Right hindlimb (tissue), 1 donor: ENCODE measurements around the gene LRGUK.
A peak's percentile ranks its signal among the peaks of the same experiment; 100 is the strongest.

ENCODE experiments used
- DNase-seq: peaks from one replicate; pipeline ENCODE4 v3.0.0-alpha.2; 2018

LRGUK gene

GRCh38 chr7:134126596-134126965, 559 bp upstream of the LRGUK start:
- no peak for DNase-seq

GRCh38 chr7:134128829-134129228, 1.7 kb downstream of the LRGUK start:
- no peak for DNase-seq

GRCh38 chr7:134129856-134130523, 2.9 kb downstream of the LRGUK start:
- DNase-seq: no peak

- DNase-seq: no peak
Measured at GRCh38 chr7:134134004-134134403, 6.9 kb downstream of the LRGUK start.

GRCh38 chr7:134140889-134141867, 14.0 kb downstream of the LRGUK start:
- DNase-seq: peak; percentile 69

- DNase-seq: no peak
Measured at GRCh38 chr7:134141868-134142264, 14.7 kb downstream of the LRGUK start.

GRCh38 chr7:134153493-134154136, 26.5 kb downstream of the LRGUK start:
- no peak for DNase-seq

- DNase-seq: no peak
Measured at GRCh38 chr7:134154581-134155130, 27.5 kb downstream of the LRGUK start.

- DNase-seq: no peak
Measured at GRCh38 chr7:134155206-134155605, 28.1 kb downstream of the LRGUK start.

GRCh38 chr7:134155871-134156270, 28.7 kb downstream of the LRGUK start:
- DNase-seq: no peak

- no peak for DNase-seq
Measured at GRCh38 chr7:134165252-134165651, 38.1 kb downstream of the LRGUK start.

GRCh38 chr7:134167250-134167649, 40.1 kb downstream of the LRGUK start:
- no peak for DNase-seq

- DNase-seq: no peak
Measured at GRCh38 chr7:134167841-134168240, 40.7 kb downstream of the LRGUK start.

GRCh38 chr7:134174795-134175261, 47.7 kb downstream of the LRGUK start:
- DNase-seq: no peak

- no peak for DNase-seq
Measured at GRCh38 chr7:134175334-134176036, 48.3 kb downstream of the LRGUK start.

GRCh38 chr7:134176037-134176350, 48.9 kb downstream of the LRGUK start:
- DNase-seq: no peak

GRCh38 chr7:134179036-134180011, 52.2 kb downstream of the LRGUK start:
- no peak for DNase-seq

GRCh38 chr7:134180376-134180775, 53.2 kb downstream of the LRGUK start:
- no peak for DNase-seq

- DNase-seq: no peak
Measured at GRCh38 chr7:134182078-134182477, 54.9 kb downstream of the LRGUK start.

GRCh38 chr7:134184767-134185166, 57.6 kb downstream of the LRGUK start:
- no peak for DNase-seq

- no peak for DNase-seq
Measured at GRCh38 chr7:134186027-134186426, 58.9 kb downstream of the LRGUK start.
